Gastroesophageal sphincter (tissue), 4 donors: ENCODE data around the gene ACAN. TPM values are rescaled to one million over a fixed set of nuclear protein-coding genes. Genes with fewer than 3 reads are reported as not detected.

Experiments
- ATAC-seq: fragments of 150-250 bp; one replicate; pipeline ENCODE4 v1.9.1; 2016; ENCODE audit warnings: mild to moderate bottlenecking, moderate library complexity
- H3K27ac ChIP-seq, 4 donors: fragments of 200-600 bp; sonication (generic) in 3 of 4; 1 replicate in 3 of 4; 2 replicates in 1 of 4; pipeline ENCODE4 v1.5.1; 2016 to 2019
- H3K27me3 ChIP-seq: fragments of 200-600 bp; sonication (generic); one replicate; pipeline ENCODE4 v1.5.1; 2019
- H3K36me3 ChIP-seq, 2 donors: fragments of 200-600 bp; sonication (generic); one replicate each; pipeline ENCODE4 v1.5.1; 2019; ENCODE audit warnings: control low read depth in 1 of 2
- H3K4me1 ChIP-seq, 3 donors: fragments of 200-600 bp; sonication (generic); 1 replicate in 2 of 3; 2 replicates in 1 of 3; pipeline ENCODE4 v1.5.1; 2016 to 2019; ENCODE audit warnings: control low read depth in 2 of 3
- H3K4me3 ChIP-seq, 2 donors: fragments of 200-600 bp; sonication (generic); one replicate each; pipeline ENCODE4 v1.5.1; 2019; ENCODE audit warnings: mild to moderate bottlenecking in 1 of 2, moderate library complexity in 1 of 2
- H3K9me3 ChIP-seq, 3 donors: fragments of 200-600 bp; sonication (generic); one replicate each; pipeline ENCODE4 v1.5.1; 2017 to 2019; ENCODE audit warnings: control low read depth in 2 of 3
- CTCF ChIP-seq, 4 experiments: fragments of 200-600 bp in 2 of 4; fragments of 450-650 bp in 2 of 4; sonication (generic) in 1 of 4; IDR thresholded peaks; one replicate each; pipeline ENCODE4 v1.5.1; 2017 to 2019; ENCODE audit warnings: antibody characterized with exemption in 4 of 4, mild to moderate bottlenecking in 2 of 4, moderate library complexity in 2 of 4
- EP300 ChIP-seq: sonication (generic); formaldehyde crosslinking; IDR thresholded peaks from one replicate; pipeline ENCODE4 v1.6.1; 2017; ENCODE audit warnings: antibody characterized with exemption, mild to moderate bottlenecking
- POLR2A ChIP-seq, 2 donors: fragments of 450-650 bp; IDR thresholded peaks; one replicate each; pipeline ENCODE4 v1.6.1; 2017; ENCODE audit warnings: antibody characterized with exemption in 2 of 2, mild to moderate bottlenecking in 2 of 2, moderate library complexity in 1 of 2
- POLR2AphosphoS5 ChIP-seq: sonication (generic); formaldehyde crosslinking; IDR thresholded peaks from one replicate; pipeline ENCODE4 v1.6.1; 2017; ENCODE audit warnings: antibody characterized with exemption
- WGBS, 2 donors: methylation state at CpG; one replicate each; pipeline ENCODE4 v1.1.5; 2018; ENCODE audit warnings: low coverage in 1 of 2; 5-methylcytosine and 5-hydroxymethylcytosine counted together
- total RNA-seq, 4 donors: library from RNA; depleted of rRNA; stranded (reverse); fragments of >200 nt; gene quantifications; one replicate each; pipeline ENCODE4 v1.1.0, GENCODE V29; 2016

The ACAN gene
- total RNA-seq, 4 donors from 2014 or later, result 0.04 to 0.17 (median 0.13) TPM; not detected in 1

GRCh38 chr15:88866295-88866881, 63.2 kb downstream of the ACAN start:
- TF ChIP-seq POLR2A (IDR thresholded peaks at IDR 0.05), result no peak
- no peak for TF ChIP-seq EP300
- TF ChIP-seq POLR2AphosphoS5, result no peak
- TF ChIP-seq CTCF (IDR thresholded peaks at IDR 0.05), result no peak
- Histone ChIP-seq H3K27me3 (peaks cover 16% of the 10 kb centered on the region), H3K9me3 (no peaks in the 10 kb centered on the region), H3K27ac (no peak overlapping the region), H3K4me3 (no peak overlapping the region), H3K36me3 (no peaks in the 10 kb centered on the region), H3K4me1 (no peaks in the 10 kb centered on the region)
- ATAC-seq, result no peak
- WGBS, 2 donors, result 90 to 97% methylated on average over 3 to 6 of the region's 10 CpGs

DNA sequence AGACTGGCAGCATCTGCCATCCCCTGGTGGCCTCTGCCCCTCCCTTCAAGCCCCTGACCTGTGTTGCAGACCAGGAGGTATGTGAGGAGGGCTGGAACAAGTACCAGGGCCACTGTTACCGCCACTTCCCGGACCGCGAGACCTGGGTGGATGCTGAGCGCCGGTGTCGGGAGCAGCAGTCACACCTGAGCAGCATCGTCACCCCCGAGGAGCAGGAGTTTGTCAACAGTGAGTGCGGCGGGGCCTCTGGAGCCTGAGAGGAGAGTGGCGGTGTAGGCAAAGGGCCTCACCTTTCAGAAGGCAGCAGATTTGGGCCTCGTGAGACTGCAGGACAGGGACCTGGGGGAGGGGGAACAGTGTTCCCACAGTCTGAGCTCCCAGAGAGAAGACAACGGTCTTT, 68.1 kb downstream of the ACAN start:
- Histone ChIP-seq H3K27ac (no peak overlapping the region), H3K4me3 (no peak overlapping the region), H3K36me3 (no peaks in the 10 kb centered on the region), H3K9me3 (no peaks in the 10 kb centered on the region), H3K4me1 (no peaks in the 10 kb centered on the region), H3K27me3 (peaks cover 44% of the 10 kb centered on the region)
- TF ChIP-seq CTCF (IDR thresholded peaks at IDR 0.05) (no peak), POLR2AphosphoS5 (no peak), POLR2A (IDR thresholded peaks at IDR 0.05) (no peak), EP300 (no peak)
- WGBS, 2 donors, result 83% methylated on average over 7 of the region's 14 CpGs; no CpG with 5 or more reads in 1 of the 2 donors
- ATAC-seq, result no peak

- H3K4me1 ChIP-seq, result no peaks in the 10 kb centered on the region
- TF ChIP-seq POLR2AphosphoS5 (no peak), POLR2A (IDR thresholded peaks at IDR 0.05) (no peak), CTCF (IDR thresholded peaks at IDR 0.05) (no peak), EP300 (no peak)
- WGBS, 2 donors, result 89 to 92% methylated on average over 3 of the region's 6 CpGs
- H3K27ac ChIP-seq, result no peak overlapping the region
- no peak overlapping the region for H3K4me3 ChIP-seq
- no peaks in the 10 kb centered on the region for H3K36me3 ChIP-seq
- ATAC-seq, result no peak
- peaks cover 44% of the 10 kb centered on the region for H3K27me3 ChIP-seq
- no peaks in the 10 kb centered on the region for H3K9me3 ChIP-seq
Measured at GRCh38 chr15:88872106-88872505, 68.9 kb downstream of the ACAN start.

DNA sequence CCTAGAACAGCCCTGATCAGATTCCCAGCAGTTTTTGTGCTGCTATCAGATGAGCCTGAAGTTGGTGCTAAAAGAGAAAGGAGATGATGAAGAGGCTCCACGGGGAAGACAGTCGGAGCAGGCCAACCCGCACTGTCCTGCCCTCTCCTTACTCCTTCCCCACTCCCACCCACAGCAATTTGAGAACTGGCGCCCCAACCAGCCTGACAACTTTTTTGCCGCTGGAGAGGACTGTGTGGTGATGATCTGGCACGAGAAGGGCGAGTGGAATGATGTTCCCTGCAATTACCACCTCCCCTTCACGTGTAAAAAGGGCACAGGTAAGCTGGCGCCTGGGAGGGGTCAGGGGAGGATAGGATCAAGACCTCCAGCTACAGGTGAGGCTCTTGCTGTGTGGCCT, 69.5 kb downstream of the ACAN start:
- no peak for TF ChIP-seq CTCF (IDR thresholded peaks at IDR 0.05)
- Histone ChIP-seq H3K4me1 (no peaks in the 10 kb centered on the region), H3K27me3 (peaks cover 44% of the 10 kb centered on the region), H3K27ac (no peak overlapping the region), H3K9me3 (no peaks in the 10 kb centered on the region), H3K36me3 (no peaks in the 10 kb centered on the region), H3K4me3 (no peak overlapping the region)
- no peak for ATAC-seq
- WGBS, 2 donors, result 90% methylated on average over 8 of the region's 9 CpGs; no CpG with 5 or more reads in 1 of the 2 donors

DNA sequence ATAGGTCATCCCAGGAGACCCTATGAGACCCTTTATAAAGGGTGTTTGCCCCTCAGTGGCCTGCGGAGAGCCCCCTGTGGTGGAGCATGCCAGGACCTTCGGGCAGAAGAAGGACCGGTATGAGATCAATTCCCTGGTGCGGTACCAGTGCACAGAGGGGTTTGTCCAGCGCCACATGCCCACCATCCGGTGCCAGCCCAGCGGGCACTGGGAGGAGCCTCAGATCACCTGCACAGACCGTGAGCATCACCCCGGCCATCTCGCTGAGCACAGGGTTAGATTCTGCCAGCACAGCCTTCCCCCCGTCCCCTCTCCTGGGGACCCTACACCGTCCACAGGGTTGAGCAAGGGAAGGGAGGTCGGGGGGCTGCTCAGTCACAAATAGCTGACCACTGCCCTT, 70.5 kb downstream of the ACAN start:
- no peak for TF ChIP-seq POLR2AphosphoS5
- TF ChIP-seq CTCF (IDR thresholded peaks at IDR 0.05), result no peak
- TF ChIP-seq POLR2A (IDR thresholded peaks at IDR 0.05), result no peak
- no peak for TF ChIP-seq EP300
- Histone ChIP-seq H3K4me1 (no peaks in the 10 kb centered on the region), H3K4me3 (no peak overlapping the region), H3K27ac (no peak overlapping the region), H3K27me3 (peaks cover 44% of the 10 kb centered on the region), H3K9me3 (no peaks in the 10 kb centered on the region), H3K36me3 (no peaks in the 10 kb centered on the region)
- 100% methylated on average over 1 to 2 of the region's 13 CpGs for WGBS, 2 donors
- no peak for ATAC-seq
